Measurements from ENCODE around the gene CHN2. TPM values are rescaled to one million over a fixed set of nuclear protein-coding genes. Genes with fewer than 3 reads are reported as not detected.

Gene CHN2
- polyA plus RNA-seq, 1 of the 3 experiments (the other 2 are of a cell fraction), result 0.02 TPM

DNA sequence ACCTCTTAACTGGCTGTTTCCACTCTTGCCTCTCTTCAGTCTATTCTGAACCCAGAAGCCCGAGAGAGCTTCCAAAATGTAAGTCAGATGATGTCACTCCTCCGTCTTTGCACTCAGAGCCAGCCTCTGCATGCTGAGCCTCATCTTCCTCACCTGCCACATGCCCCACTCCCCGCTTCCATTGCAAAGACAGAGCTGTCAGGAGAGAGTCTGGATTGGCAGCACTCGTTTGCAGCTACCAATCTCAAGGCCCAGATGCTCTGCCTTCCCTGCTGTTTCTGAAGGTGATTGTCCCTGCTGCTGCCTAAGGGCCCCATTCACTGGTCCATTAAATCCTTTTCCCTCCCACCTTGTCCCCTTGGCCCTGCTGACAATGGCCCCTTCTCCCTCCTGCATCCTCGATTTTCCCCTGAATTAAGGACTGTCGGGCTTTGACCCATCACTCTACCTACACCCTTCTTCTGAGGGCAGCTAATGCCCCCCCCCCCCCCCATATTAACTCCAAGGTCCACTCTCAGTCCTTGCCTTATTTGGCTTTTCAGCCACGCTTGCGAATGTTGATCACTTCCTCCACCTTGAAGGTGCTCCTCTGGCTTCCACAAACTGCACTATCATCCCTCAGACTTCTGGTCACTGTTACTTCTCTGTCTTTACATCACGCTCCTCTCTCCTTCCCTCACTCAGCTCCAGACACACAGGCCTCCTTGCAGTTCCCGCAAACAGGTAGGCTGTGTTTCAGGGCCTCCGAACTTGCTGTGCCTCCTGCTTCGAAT, 98.5 kb downstream of the CHN2 start:
- ChIA-PET POLR2A (interaction anchor here (0.6 to 0.8 kb wide), 2 partner anchors 10 to 56 kb away, joined by 3 to 6 read pairs; no protein-coding TSS in a partner anchor), CTCF (interaction anchor here (0.6 to 2.2 kb wide), 6 partner anchors 9 to 103 kb away, joined by 3 to 10 read pairs (median 4); no protein-coding TSS in a partner anchor)
- H2AFZ ChIP-seq (ENCODE audit: low read depth), result no peak overlapping the region

More for the DNA sequence above, 98.5 kb downstream of the CHN2 start:
- Histone ChIP-seq H3K9ac (no peak overlapping the region), H3K79me2 (ENCODE audit: insufficient read depth) (no peaks in the 10 kb centered on the region), H3K4me1 (ENCODE audit: control insufficient read depth in 1 of 2, insufficient read depth in 2 of 2, low read depth in 1 of 2, low read length in 1 of 2) (peaks cover 0 to 16% of the 10 kb centered on the region in 2 experiments; a peak in 1 of 4 replicates), H3K9me2 (no peaks in the 10 kb centered on the region), H4K20me1 (ENCODE audit: insufficient read depth) (no peaks in the 10 kb centered on the region), H3F3A (replicated peaks; ENCODE audit: insufficient read depth) (no peaks in the 10 kb centered on the region), H3K36me3 (replicated peaks in 1 of 2; ENCODE audit: control insufficient read depth in 1 of 2, insufficient read depth in 2 of 2, low read length in 1 of 2) (no peaks in the 10 kb centered on the region), H3K27ac (ENCODE audit: low read depth in 2 of 2, low read length in 1 of 2) (no peak overlapping the region), H3K4me2 (no peak overlapping the region), H3K9me3 (no peaks in the 10 kb centered on the region), H3K4me3 (ENCODE audit: low read depth in 2 of 2, low read length in 1 of 2) (no peak overlapping the region), H3K27me3 (ENCODE audit: insufficient read depth) (no peaks in the 10 kb centered on the region)
- DNase-seq, result no peak
- WGBS (ENCODE audit: low lambda C conversion rate), result 59% methylated on average over 12 of the region's 12 CpGs
- TF ChIP-seq EZH2phosphoT487 (IDR thresholded peaks at IDR 0.05; ENCODE audit: borderline replicate concordance, low read depth) (no peak), FOSL2 (IDR thresholded peaks at IDR 0.05; ENCODE audit: borderline replicate concordance, low read depth) (no peak), MXI1 (IDR thresholded peaks at IDR 0.05; ENCODE audit: low read depth, low read length) (no peak), CHD2 (IDR thresholded peaks at IDR 0.05; ENCODE audit: low read length, partially characterized antibody) (no peak), PBX3 (IDR thresholded peaks at IDR 0.05) (no peak), TCF12 (IDR thresholded peaks at IDR 0.05) (no peak), TAF1 (IDR thresholded peaks at IDR 0.05; ENCODE audit: borderline replicate concordance, low read depth, low read length) (no peak), SMC3 (IDR thresholded peaks at IDR 0.05; ENCODE audit: low read depth, low read length) (no peak), FOXJ3 (CRISPR knock-in tag; IDR thresholded peaks at IDR 0.05) (no peak), RAD21 (IDR thresholded peaks at IDR 0.05; ENCODE audit: low read length) (no peak), JUND (IDR thresholded peaks at IDR 0.05) (no peak), USF1 (IDR thresholded peaks at IDR 0.05; ENCODE audit: borderline replicate concordance, low read depth) (no peak), GATA2 (CRISPR knock-in tag; IDR thresholded peaks at IDR 0.05) (no peak), ZBTB33 (IDR thresholded peaks at IDR 0.05; ENCODE audit: borderline replicate concordance, low read depth) (no peak), RCOR1 (IDR thresholded peaks at IDR 0.05; ENCODE audit: low read length) (no peak), SIN3A (IDR thresholded peaks at IDR 0.05; ENCODE audit: borderline replicate concordance, low read depth, low read length) (no peak), RXRA (IDR thresholded peaks at IDR 0.05; ENCODE audit: borderline replicate concordance, low read depth) (no peak), POLR2AphosphoS5 (IDR thresholded peaks at IDR 0.05; ENCODE audit: low read depth, low read length) (no peak)
- TF ChIP-seq, protein P1, sequence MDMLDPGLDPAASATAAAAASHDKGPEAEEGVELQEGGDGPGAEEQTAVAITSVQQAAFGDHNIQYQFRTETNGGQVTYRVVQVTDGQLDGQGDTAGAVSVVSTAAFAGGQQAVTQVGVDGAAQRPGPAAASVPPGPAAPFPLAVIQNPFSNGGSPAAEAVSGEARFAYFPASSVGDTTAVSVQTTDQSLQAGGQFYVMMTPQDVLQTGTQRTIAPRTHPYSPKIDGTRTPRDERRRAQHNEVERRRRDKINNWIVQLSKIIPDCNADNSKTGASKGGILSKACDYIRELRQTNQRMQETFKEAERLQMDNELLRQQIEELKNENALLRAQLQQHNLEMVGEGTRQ (IDR thresholded peaks at IDR 0.05; ENCODE audit: borderline replicate concordance, low read depth, low read length), result no peak
